LHCN-M2 (cell line): ENCODE data around the gene LRRC10. TPM values are rescaled to one million over a fixed set of nuclear protein-coding genes. Genes with fewer than 3 reads are reported as not detected.

ENCODE experiments used
- DNase-seq: peaks from one replicate; pipeline ENCODE4 v3.0.0-alpha.2; 2012; ENCODE audit warnings: low read depth
- total RNA-seq: library from RNA; depleted of rRNA; stranded (reverse); fragments of >200 nt; gene quantifications from 2 replicates; pipeline ENCODE4 v1.2.3, GENCODE V29; 2014; rRNA removed

Gene LRRC10
- total RNA-seq, 1 experiment from 2014 or later: not detected

DNA sequence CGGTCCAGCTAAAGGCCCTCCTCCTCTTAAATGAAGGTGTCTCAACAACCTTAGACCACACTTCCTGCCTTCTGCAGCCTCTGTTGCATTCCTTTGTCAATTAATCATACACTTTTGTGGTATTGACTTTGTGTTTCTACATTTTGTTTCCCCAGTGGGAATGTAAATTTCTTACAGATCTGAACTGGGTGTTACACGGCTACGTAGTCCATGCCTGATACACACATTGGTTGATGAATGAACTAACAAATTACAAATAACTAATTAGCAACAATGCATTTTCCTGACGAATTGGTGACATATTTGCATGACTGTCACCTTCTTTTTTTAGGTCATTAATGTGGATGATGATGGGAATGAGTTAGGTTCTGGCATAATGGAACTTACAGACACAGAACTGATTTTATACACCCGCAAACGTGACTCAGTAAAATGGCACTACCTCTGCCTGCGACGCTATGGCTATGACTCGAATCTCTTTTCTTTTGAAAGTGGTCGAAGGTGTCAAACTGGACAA is 40.6 kb downstream of the LRRC10 start:
- DNase-seq: peak; percentile 79

DNA sequence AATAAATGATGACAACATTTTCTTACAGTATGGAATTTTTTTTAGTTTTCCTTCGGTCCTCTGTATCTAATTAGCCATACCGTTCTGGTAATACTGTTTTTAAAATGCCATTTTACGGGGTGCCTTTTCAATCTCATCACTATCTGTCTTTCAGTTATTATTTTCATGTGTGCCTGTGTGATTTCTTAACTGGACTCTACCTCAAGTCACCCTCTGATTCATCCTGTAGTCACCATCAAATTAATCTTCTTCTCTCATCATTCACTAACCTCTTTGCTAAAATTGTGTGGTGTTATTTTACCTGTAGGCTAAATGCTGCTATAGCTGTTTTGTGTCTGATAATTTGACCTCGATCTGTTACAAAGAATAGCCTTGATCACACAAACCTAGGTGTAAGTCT is 41.5 kb downstream of the LRRC10 start:
- DNase-seq: peak; percentile 55

DNA sequence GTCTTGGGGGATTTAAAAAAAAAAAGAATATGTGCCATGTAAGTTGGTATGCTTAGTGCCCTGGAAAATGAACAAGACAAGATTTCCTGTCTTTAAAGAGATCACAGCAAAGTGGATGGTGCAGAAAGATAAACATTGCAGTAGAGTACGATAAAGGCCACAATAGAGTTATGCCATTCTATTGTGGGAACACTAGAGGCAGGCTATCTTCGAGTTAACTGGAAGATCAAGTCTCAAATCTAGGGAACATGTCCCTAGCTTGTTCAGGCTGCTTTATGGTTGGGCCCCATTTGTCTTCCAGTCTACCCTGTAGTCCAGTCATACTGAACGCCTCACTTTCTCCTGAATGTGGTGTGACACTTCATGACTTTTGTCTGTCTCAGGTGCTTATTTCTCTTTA is 44.1 kb downstream of the LRRC10 start:
- DNase-seq: no peak

DNA sequence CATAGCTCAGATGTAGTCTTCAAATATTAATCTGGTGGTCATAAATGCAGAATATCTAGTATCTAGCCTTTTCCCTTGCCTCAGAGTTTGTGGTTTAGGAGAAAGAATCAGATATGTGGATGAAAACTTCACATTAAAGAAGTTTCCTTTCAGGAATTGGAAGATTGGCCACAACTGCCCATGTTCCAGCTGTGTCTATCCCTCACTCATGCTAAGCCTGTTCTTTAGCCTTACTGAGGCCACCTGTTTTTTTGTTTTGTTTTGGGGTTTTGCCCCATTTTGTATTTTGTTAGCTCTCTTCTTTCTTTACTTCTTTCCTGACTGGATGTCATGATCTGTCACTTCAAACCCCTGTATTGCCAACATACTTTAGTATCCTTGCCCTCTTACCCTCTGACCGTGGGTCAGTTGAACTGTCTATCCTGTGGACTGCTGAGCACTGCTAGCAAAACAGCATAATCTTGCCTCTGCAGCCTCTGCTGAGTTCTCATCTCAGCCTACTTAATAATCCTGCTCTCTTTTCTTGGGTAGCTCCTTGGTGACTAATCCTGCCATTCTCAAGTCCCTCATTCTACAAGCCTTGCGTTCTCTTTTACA is 47.4 kb downstream of the LRRC10 start:
- DNase-seq: peak; percentile 69

Other genes starting within 250 kb of the LRRC10 start
- gene FRS2, start 140.5 kb downstream of the LRRC10 start, total RNA-seq: 39.4 and 47.1 TPM in 2 replicates
- gene CCT2, start 25.4 kb downstream of the LRRC10 start, total RNA-seq: 338 and 371 TPM in 2 replicates
- gene BEST3, start 88.4 kb upstream of the LRRC10 start, total RNA-seq: 1.0 and 2.4 TPM in 2 replicates
- gene RAB3IP, start 128.0 kb upstream of the LRRC10 start, total RNA-seq: 8.3 and 16.5 TPM in 2 replicates
- gene MYRFL, start 214.3 kb upstream of the LRRC10 start, total RNA-seq: not detected in 2 replicates